Pulmonary artery endothelial cell (primary cell): Measurements from ENCODE around the gene UQCC3. TPM values are rescaled to one million over a fixed set of nuclear protein-coding genes. Genes with fewer than 3 reads are reported as not detected.

Experiments
- total RNA-seq: library from RNA; depleted of rRNA; stranded (reverse); fragments of >200 nt; gene quantifications from 2 replicates; pipeline ENCODE4 v1.2.3, GENCODE V29; 2014

Gene UQCC3
- total RNA-seq, 1 donor from 2014 or later: 13.0 TPM

Other genes with a start within 250 kb of the UQCC3 start
- 479 and 591 TPM in 2 replicates for gene AHNAK, start 124.9 kb upstream of the UQCC3 start, total RNA-seq
- 1,341 and 1,809 TPM in 2 replicates for gene EEF1G, start 97.8 kb upstream of the UQCC3 start, total RNA-seq
- 7.7 and 9.6 TPM in 2 replicates for gene TUT1, start 80.2 kb upstream of the UQCC3 start, total RNA-seq
- gene MTA2, start 69.8 kb upstream of the UQCC3 start, total RNA-seq: 262 and 269 TPM in 2 replicates
- gene EML3, start 58.9 kb upstream of the UQCC3 start, total RNA-seq: 32.1 and 34.8 TPM in 2 replicates
- 6.1 and 11.1 TPM in 2 replicates for gene ROM1, start 58.4 kb upstream of the UQCC3 start, total RNA-seq
- gene B3GAT3, start 49.7 kb upstream of the UQCC3 start, total RNA-seq: 17.0 and 19.3 TPM in 2 replicates
- gene GANAB, start 25.1 kb upstream of the UQCC3 start, total RNA-seq: 272 and 287 TPM in 2 replicates
- gene INTS5, start 18.4 kb upstream of the UQCC3 start, total RNA-seq: 25.5 and 26.2 TPM in 2 replicates
- 40.5 and 49.2 TPM in 2 replicates for gene C11orf98, start 6.5 kb upstream of the UQCC3 start, total RNA-seq
- 7.5 TPM in 2 replicates for gene CSKMT, start 6.4 kb upstream of the UQCC3 start, total RNA-seq
- gene LBHD1, start 594 bp downstream of the UQCC3 start, total RNA-seq: 2.3 and 3.3 TPM in 2 replicates
- 153 and 182 TPM in 2 replicates for gene UBXN1, start 7.4 kb downstream of the UQCC3 start, total RNA-seq
- gene LRRN4CL, start 17.9 kb downstream of the UQCC3 start, total RNA-seq: under 0.01 and 0.04 TPM in 2 replicates
- gene BSCL2, start 35.8 kb downstream of the UQCC3 start, total RNA-seq: 18.8 and 20.9 TPM in 2 replicates
- not detected in 2 replicates for gene GNG3, start 36.0 kb downstream of the UQCC3 start, total RNA-seq
- gene HNRNPUL2, start 55.8 kb downstream of the UQCC3 start, total RNA-seq: 11.6 and 14.2 TPM in 2 replicates
- gene TTC9C, start 56.8 kb downstream of the UQCC3 start, total RNA-seq: 32.8 and 34.2 TPM in 2 replicates
- gene ZBTB3, start 82.5 kb downstream of the UQCC3 start, total RNA-seq: 8.7 and 12.1 TPM in 2 replicates
- 58.6 and 85.9 TPM in 2 replicates for gene POLR2G, start 89.9 kb downstream of the UQCC3 start, total RNA-seq
- gene TAF6L, start 99.7 kb downstream of the UQCC3 start, total RNA-seq: 20.3 and 29.1 TPM in 2 replicates
- gene TMEM179B, start 115.7 kb downstream of the UQCC3 start, total RNA-seq: 25.2 and 30.3 TPM in 2 replicates
- 12.5 and 14.1 TPM in 2 replicates for gene TMEM223, start 120.3 kb downstream of the UQCC3 start, total RNA-seq
- gene NXF1, start 133.8 kb downstream of the UQCC3 start, total RNA-seq: 14.8 and 38.9 TPM in 2 replicates
- 35.9 and 39.6 TPM in 2 replicates for gene STX5, start 160.4 kb downstream of the UQCC3 start, total RNA-seq
- 0.26 TPM in 1 of 2 replicates, not detected in the other for gene TEX54, start 161.2 kb downstream of the UQCC3 start, total RNA-seq
- gene WDR74, start 167.9 kb downstream of the UQCC3 start, total RNA-seq: 71.1 and 71.2 TPM in 2 replicates
- 140 and 175 TPM in 2 replicates for gene SLC3A2, start 209.2 kb downstream of the UQCC3 start, total RNA-seq
- not detected in 2 replicates for gene CHRM1, start 249.7 kb downstream of the UQCC3 start, total RNA-seq